PFSK-1 (cell line): ENCODE measurements around the gene USP7.

Experiments
- POLR2AphosphoS5 ChIP-seq: IDR thresholded peaks from 2 replicates; pipeline ENCODE4 v1.6.1; 2012; ENCODE audit warnings: low read depth, mild to moderate bottlenecking, control low read depth, low read length, moderate library complexity
- TAF1 ChIP-seq: IDR thresholded peaks from 2 replicates; pipeline ENCODE4 v1.6.1; 2012; ENCODE audit warnings: low read length, control low read depth, borderline replicate concordance; ENCODE audit not compliant: insufficient read depth
- TF ChIP-seq, protein P1 (sequence below), 2 experiments: IDR thresholded peaks; 2 replicates each; pipeline versions ENCODE4 v1.6.1 to v1.8.0; 2011 to 2012; ENCODE audit warnings: low read depth in 2 of 2, low read length in 2 of 2, control low read depth in 1 of 2, inconsistent platforms in 1 of 2, mild to moderate bottlenecking in 1 of 2, moderate library complexity in 1 of 2; ENCODE audit not compliant: insufficient read depth in 1 of 2

DNA sequence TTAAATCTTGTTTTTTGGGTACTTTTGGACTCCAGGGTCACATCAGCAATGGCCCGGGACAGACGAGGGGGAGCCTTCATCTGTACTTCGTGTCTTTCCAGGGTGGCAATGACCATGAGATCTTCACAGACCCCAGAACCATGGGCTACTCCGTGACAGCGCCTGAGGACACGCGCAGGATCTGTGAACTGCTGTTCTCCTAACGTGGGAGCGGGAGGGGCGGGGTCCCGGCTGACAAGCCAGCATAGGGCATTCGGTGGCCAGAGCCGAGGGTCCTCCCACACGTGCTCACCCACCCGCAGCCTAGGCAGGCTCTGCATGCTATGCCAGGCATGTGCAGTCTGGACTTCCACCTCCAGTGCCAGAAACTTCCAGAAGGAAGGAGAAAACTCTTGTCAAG is 116.1 kb downstream of the USP7 start:
- no peak for TF ChIP-seq TAF1
- TF ChIP-seq, protein P1, sequence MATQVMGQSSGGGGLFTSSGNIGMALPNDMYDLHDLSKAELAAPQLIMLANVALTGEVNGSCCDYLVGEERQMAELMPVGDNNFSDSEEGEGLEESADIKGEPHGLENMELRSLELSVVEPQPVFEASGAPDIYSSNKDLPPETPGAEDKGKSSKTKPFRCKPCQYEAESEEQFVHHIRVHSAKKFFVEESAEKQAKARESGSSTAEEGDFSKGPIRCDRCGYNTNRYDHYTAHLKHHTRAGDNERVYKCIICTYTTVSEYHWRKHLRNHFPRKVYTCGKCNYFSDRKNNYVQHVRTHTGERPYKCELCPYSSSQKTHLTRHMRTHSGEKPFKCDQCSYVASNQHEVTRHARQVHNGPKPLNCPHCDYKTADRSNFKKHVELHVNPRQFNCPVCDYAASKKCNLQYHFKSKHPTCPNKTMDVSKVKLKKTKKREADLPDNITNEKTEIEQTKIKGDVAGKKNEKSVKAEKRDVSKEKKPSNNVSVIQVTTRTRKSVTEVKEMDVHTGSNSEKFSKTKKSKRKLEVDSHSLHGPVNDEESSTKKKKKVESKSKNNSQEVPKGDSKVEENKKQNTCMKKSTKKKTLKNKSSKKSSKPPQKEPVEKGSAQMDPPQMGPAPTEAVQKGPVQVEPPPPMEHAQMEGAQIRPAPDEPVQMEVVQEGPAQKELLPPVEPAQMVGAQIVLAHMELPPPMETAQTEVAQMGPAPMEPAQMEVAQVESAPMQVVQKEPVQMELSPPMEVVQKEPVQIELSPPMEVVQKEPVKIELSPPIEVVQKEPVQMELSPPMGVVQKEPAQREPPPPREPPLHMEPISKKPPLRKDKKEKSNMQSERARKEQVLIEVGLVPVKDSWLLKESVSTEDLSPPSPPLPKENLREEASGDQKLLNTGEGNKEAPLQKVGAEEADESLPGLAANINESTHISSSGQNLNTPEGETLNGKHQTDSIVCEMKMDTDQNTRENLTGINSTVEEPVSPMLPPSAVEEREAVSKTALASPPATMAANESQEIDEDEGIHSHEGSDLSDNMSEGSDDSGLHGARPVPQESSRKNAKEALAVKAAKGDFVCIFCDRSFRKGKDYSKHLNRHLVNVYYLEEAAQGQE (IDR thresholded peaks at IDR 0.05; ENCODE audit: insufficient read depth in 1 of 2, low read depth in 2 of 2, low read length in 2 of 2): no peak
- no peak for TF ChIP-seq POLR2AphosphoS5
